GM21423 (cell line): ENCODE data around the gene STARD9.
"Not testable (repeated sequence)": the region's sequence is repeated elsewhere in the genome, so short reads cannot be mapped to it uniquely, and the experiment has no call there.

Source experiments
- ATAC-seq: cut with Tn5 transposase; IDR thresholded peaks from one replicate; pipeline ENCODE4 v1.9.1; 2021; ENCODE audit warnings: mild to moderate bottlenecking, moderate library complexity; ENCODE audit not compliant: unreplicated experiment

The STARD9 gene

DNA sequence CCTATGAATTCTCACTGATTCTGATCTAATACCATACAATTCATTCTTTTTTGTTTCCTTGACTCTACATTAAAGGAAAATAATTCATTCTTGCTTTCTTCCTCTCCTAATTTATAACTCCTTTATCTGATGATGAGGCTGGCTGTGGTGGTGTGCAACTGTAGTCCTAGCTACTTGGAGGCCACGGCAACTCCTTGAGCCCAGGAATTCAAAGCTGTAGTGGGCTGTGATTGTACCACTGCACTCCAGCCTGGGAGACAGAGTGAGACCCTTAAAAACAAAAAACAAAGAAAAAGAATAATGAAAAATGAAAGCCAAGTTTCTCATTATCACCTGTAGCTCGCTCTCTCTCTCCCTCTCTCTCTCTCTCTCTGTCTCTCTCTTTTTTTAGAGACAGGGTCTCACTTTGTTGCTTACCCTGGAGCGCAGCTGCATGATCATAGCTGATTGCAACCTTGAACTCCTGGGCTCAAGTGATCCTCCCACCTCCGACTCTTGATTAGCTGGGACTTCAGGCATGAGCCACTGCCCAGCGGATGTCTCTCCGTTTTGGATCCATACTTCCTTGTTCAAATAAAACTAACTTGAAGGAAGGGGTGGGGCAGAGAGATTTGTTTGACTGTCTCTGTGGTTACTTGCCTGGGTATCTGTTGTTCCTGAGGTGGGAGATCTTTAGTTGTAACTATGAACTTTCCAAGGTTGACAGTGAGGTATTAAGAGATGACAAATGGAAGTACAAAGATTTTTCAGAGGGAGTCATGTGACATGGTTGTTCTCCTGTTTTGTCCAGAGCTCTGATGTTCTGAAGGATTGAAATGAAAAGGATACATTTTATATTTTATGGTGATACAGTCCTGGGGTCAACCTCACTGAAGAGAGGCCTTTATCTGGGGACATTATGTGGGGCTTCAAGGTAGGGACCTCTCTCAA, 46.9 kb downstream of the STARD9 start:
- no peak for ATAC-seq

GRCh38 chr15:42623951-42624350, 48.5 kb downstream of the STARD9 start:
- no peak for ATAC-seq

GRCh38 chr15:42627485-42627884, 52.1 kb downstream of the STARD9 start:
- no peak for ATAC-seq

- ATAC-seq: no peak
Measured at GRCh38 chr15:42628761-42629160, 53.4 kb downstream of the STARD9 start.

DNA sequence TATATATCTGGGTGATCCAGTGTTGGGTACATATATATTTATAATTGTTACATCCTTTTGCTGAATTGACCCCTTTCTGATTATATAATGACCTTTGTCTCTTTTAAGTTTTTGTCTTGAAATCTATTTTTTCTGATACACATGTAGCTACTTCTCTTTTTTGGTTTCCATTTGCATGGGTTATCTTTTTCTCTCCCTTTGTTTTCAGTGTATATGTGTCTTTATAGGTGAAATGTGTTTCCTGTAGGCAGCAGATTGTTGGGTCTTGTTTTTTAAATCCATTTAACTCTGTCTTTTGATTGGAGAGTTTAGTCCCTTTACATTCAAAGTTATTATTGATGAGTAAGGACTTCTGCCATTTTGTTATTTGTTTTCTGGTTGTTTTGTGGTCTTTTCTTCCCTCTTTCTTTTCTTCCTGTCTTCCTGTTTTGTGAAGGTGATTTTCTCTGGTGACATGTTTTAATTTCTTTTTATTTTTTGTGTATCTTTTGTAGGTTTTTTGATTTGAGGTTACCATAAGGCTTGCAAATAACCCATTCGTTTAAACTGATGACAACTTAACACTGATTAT, 56.8 kb downstream of the STARD9 start:
- ATAC-seq: no peak

- no peak for ATAC-seq
Measured at GRCh38 chr15:42640109-42640508, 64.7 kb downstream of the STARD9 start.

- no peak for ATAC-seq
Measured at GRCh38 chr15:42650208-42651066, 75.0 kb downstream of the STARD9 start.

DNA sequence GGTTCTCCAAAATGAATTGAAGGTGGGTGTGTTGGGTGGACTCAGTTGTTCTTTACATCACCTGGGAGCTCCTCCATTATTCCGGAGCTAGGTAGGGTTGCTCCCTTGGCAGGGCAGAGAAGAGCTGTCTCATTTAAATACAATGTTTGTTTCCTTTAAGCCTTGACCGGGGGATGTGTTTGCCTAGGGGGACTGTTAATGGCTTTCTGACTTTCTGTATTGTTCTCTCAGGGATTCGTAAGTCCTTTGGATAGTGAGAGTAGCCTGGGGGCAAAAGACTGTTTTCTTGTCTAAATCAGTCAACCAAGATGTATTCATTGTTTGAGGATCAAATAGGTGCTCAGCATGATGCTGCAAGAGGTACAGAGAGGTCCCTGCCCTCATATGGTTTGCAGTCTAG, 90.4 kb downstream of the STARD9 start:
- no peak for ATAC-seq

DNA sequence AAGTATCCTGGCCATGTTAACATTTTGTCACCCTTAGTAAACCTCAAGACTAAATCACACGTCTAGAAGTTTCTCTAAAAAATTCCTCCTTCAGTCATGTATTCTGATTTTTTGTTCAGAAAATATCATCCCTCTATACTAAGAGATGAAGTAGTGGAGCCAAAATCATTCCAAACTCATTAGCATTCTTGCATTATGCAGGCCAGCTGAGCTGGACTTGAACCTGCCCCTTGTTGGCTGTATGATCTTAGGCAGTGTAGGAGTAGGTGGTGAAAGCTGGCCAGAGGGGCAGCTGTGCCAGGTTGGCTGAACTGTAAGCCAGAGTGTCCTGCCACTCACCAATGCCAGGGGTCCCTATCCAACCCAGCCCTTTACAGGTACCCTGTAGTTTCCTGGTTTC, 92.4 kb downstream of the STARD9 start:
- no peak for ATAC-seq

DNA sequence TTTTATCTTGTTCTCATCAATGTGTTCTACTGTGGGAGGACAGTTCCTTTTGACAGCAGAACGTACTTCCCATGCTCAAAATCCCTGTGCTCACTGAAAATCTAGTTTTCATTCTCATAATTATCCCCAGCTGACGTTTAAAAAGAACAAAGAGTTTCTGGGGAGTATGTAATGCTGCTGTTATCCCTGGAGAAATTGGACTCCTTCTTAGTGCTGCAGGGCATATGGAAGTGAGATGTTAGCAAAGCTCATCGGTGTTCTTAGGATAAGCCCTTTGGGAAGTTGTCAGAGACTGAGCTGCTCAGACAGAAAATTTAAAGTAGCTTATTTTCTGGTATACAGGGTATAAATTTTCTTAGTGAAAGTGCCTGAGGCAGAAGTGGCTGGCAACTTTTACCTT, 95.0 kb downstream of the STARD9 start:
- no peak for ATAC-seq

DNA sequence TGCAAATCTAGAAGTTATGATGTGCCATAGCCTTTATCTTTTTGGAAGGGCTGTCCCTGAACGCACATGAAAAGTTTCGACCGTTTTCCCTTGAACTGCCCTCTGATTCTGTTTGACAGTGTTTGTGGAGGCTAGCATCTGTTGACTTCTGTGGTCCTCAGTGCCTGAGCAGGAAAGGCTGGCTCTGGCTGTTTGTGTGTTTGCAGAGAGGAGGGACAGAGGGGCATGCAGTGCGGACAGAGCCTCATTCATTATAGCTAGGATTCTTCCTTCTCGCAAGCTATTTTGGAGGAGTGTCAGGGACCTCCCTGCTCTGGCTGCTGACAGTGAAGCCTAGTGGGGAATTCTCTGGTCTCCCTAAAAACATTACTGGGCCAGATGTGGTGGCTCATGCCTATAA, 97.0 kb downstream of the STARD9 start:
- no peak for ATAC-seq

DNA sequence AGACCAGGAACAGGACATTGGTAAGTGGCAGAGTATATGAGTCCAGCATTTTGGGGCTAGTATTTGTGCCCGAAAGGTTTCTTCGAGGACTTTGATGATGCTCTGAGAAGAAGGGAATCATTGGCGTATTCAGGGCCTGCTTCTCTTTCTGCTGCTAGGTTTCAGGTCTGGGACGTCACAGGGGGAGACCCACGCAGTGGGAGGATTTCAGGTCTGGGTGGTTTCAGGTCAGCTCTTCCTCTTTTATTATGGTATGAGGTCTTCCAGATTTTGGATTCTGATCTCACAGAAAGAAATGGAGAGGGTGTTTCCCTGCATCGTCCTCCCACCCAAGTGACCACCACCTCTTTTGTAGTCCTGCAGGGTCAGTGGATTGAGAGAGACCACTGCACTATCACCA, 99.1 kb downstream of the STARD9 start:
- ATAC-seq: no peak

- ATAC-seq: no peak
Measured at GRCh38 chr15:42675021-42675420, 99.6 kb downstream of the STARD9 start.

- no peak for ATAC-seq
Measured at GRCh38 chr15:42679285-42680141, 104.1 kb downstream of the STARD9 start.

DNA sequence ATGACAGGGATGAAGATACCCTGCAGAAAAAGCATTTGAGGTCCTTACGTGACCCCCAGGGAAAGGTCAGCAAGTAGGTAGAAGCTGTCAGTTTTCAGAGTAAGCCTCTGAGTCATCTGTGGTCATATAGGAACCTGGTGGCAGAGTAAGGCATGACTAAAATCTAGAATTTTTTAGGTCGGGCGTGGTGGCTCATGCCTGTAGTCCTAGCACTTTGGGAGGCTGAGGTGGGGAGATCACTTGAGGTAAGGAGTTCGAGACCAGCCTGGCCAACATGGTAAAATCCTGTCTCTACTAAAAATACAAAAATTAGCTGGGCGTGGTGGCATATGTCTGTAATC, 104.7 kb downstream of the STARD9 start:
- ATAC-seq: not testable (repeated sequence)

DNA sequence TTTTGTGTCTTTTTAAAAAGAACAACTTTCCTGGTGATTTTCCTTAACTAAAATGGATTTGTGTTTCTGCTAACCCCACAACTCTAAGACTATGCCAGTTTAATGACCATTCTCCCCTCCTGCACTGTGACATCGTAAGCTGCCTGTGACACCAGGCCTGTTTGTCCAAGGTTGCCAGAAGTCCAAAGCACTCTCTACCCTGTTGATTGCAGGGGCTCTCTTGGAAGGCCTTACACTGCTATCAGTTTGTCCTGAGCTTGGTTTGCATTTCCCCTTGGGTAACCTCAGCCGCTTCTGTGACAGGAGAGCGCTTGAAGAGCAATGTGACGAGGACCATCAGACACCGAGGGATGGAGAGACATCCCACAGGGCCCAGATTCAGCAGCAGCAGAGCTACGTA, 105.7 kb downstream of the STARD9 start:
- ATAC-seq: no peak

GRCh38 chr15:42686281-42686680, 110.9 kb downstream of the STARD9 start:
- ATAC-seq: no peak

DNA sequence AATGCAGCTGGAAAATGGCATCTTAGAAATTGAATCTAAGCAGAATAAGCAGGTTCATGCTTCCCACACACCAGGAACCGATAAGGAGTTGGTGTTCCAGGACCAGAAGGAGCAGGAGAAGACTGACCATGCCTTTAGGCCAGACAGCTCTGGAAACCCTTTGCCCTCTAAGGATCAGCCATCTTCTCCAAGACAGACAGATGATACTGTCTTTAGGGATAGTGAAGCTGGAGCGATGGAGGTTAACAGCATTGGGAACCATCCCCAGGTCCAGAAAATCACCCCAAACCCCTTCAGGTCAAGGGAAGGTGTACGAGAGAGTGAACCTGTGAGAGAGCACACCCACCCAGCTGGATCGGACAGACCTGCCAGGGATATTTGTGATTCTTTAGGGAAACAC, 112.3 kb downstream of the STARD9 start:
- ATAC-seq: no peak

DNA sequence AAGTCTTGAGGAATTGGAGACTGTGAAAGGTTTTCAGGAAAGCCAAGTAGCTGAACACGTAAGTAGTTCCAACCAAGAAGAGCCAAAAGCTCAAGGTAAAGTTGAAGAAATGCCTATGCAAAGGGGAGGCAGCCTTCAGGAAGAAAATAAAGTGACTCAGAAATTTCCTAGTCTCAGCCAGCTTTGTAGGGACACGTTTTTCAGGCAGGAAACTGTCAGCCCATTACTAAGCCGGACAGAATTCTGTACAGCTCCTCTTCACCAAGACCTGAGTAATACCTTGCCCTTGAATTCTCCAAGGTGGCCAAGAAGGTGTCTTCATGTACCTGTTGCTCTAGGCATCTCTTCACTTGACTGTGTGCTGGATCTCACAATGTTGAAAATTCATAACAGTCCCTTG, 112.9 kb downstream of the STARD9 start:
- no peak for ATAC-seq

DNA sequence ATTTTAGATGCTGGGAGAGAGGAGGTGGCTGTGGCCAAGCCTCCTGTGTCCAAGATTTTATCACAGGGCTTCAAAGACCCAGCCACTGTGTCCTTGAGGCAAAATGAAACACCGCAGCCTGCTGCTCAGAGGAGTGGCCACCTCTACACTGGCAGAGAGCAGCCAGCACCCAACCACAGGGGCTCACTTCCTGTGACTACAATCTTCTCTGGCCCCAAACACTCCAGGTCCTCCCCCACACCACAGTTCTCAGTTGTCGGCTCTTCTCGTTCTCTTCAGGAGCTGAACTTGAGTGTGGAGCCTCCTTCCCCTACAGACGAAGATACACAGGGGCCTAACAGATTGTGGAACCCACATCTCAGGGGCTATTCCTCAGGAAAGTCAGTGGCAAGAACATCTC, 115.9 kb downstream of the STARD9 start:
- no peak for ATAC-seq

DNA sequence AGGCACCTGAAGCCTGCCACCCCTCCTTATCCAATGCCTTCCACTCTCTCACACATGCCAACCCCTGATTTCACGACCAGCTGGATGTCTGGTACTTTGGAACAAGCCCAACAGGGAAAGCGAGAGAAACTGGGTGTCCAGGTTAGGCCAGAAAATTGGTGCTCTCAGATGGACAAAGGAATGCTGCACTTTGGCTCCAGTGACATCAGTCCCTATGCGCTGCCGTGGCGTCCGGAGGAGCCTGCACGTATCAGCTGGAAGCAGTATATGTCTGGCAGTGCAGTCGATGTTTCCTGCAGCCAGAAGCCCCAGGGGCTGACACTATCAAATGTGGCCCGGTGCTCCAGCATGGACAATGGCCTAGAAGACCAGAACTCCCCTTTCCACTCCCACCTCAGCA, 116.4 kb downstream of the STARD9 start:
- no peak for ATAC-seq
